Activated T-helper 1 cell treated with Interleukin-2 at 50 U/mL for 16 hours (primary cell): ENCODE measurements around the gene GADL1.

Experiments
- DNase-seq: peaks from one replicate; pipeline ENCODE4 v3.0.0-alpha.2; 2020; ENCODE audit warnings: low read depth

GADL1 gene

GRCh38 chr3:30723211-30723610, 171.2 kb downstream of the GADL1 start:
- DNase-seq = no peak

- DNase-seq = no peak
Measured at GRCh38 chr3:30721314-30721634, 173.2 kb downstream of the GADL1 start.

GRCh38 chr3:30720586-30721313, 173.7 kb downstream of the GADL1 start:
- DNase-seq = no peak

- no peak for DNase-seq
Measured at GRCh38 chr3:30719536-30719935, 174.9 kb downstream of the GADL1 start.

- no peak for DNase-seq
Measured at GRCh38 chr3:30713885-30714503, 180.5 kb downstream of the GADL1 start.

- DNase-seq = no peak
Measured at GRCh38 chr3:30712991-30713390, 181.5 kb downstream of the GADL1 start.

- no peak for DNase-seq
Measured at GRCh38 chr3:30711867-30712266, 182.6 kb downstream of the GADL1 start.

GRCh38 chr3:30711151-30711550, 183.3 kb downstream of the GADL1 start:
- DNase-seq = no peak

GRCh38 chr3:30710017-30710416, 184.4 kb downstream of the GADL1 start:
- DNase-seq = no peak

- DNase-seq = no peak
Measured at GRCh38 chr3:30708472-30708871, 186.0 kb downstream of the GADL1 start.

- no peak for DNase-seq
Measured at GRCh38 chr3:30707825-30708224, 186.6 kb downstream of the GADL1 start.

- DNase-seq = no peak
Measured at GRCh38 chr3:30704931-30705890, 189.2 kb downstream of the GADL1 start.

GRCh38 chr3:30702828-30703397, 191.5 kb downstream of the GADL1 start:
- DNase-seq = no peak

GRCh38 chr3:30702038-30702827, 192.2 kb downstream of the GADL1 start:
- no peak for DNase-seq

GRCh38 chr3:30700702-30701321, 193.6 kb downstream of the GADL1 start:
- no peak for DNase-seq

- DNase-seq = no peak
Measured at GRCh38 chr3:30699927-30700326, 194.5 kb downstream of the GADL1 start.

GRCh38 chr3:30698549-30698948, 195.9 kb downstream of the GADL1 start:
- DNase-seq = no peak

GRCh38 chr3:30696896-30697295, 197.6 kb downstream of the GADL1 start:
- DNase-seq = no peak

GRCh38 chr3:30696403-30696819, 198.1 kb downstream of the GADL1 start:
- no peak for DNase-seq

GRCh38 chr3:30695302-30696061, 199.0 kb downstream of the GADL1 start:
- no peak for DNase-seq
